WTC11 (cell line): ENCODE data around the gene ATP5MC2. TPM values are rescaled to one million over a fixed set of nuclear protein-coding genes. Genes with fewer than 3 reads are reported as not detected.

Source experiments
- ATAC-seq: fragments of 200-7000 bp; cut with Tn5 transposase; 2 replicates; pipeline ENCODE4 v1.10.0; 2021; ENCODE audit warnings: mild to moderate bottlenecking, moderate library complexity
- CTCF ChIA-PET: fragments of 300-600 bp; sonication (Branson Sonifier 250); formaldehyde crosslinking; loops from one replicate; lab custom pipeline; 2021; ENCODE audit warnings: antibody characterized with exemption; lab: Charles Lee
- POLR2A ChIA-PET: fragments of 350-600 bp; sonication (Branson Sonifier 250); formaldehyde crosslinking; loops from one replicate; lab custom pipeline; 2021; ENCODE audit warnings: antibody characterized with exemption; lab: Charles Lee
- DNase-seq: peaks from one replicate; pipeline ENCODE4 v3.0.0; 2021; ENCODE audit warnings: low spot score
- H3K27ac Mint-ChIP-seq: 2 replicates; pipeline ENCODE4 v1.8.0; 2021; ENCODE audit warnings: mixed read lengths
- H3K27me3 Mint-ChIP-seq: 2 replicates; pipeline ENCODE4 v1.8.0; 2021; ENCODE audit warnings: low read depth, mild to moderate bottlenecking, moderate library complexity, mixed read lengths
- H3K36me3 Mint-ChIP-seq: 2 replicates; pipeline ENCODE4 v1.8.0; 2021; ENCODE audit warnings: mixed read lengths
- H3K4me1 Mint-ChIP-seq: 2 replicates; pipeline ENCODE4 v1.8.0; 2022; ENCODE audit warnings: mixed read lengths
- H3K4me3 Mint-ChIP-seq: 2 replicates; pipeline ENCODE4 v1.8.0; 2021; ENCODE audit warnings: mild to moderate bottlenecking, moderate library complexity, mixed read lengths
- H3K9me3 Mint-ChIP-seq: 2 replicates; pipeline ENCODE4 v1.8.0; 2021; ENCODE audit warnings: mixed read lengths
- NR2C2 ChIP-seq: sonication (generic); formaldehyde crosslinking; IDR thresholded peaks from 2 replicates; pipeline ENCODE4 v1.8.0; 2022; ENCODE audit warnings: mild to moderate bottlenecking, missing genetic modification reagents
- SMAD3 ChIP-seq: sonication (generic); formaldehyde crosslinking; IDR thresholded peaks from 2 replicates; pipeline ENCODE4 v1.8.0; 2022; ENCODE audit warnings: missing genetic modification reagents, mild to moderate bottlenecking, borderline replicate concordance
- SP1 ChIP-seq: sonication (generic); formaldehyde crosslinking; conservative IDR thresholded peaks from 2 replicates; pipeline ENCODE4 v1.8.1; 2022; ENCODE audit warnings: missing genetic modification reagents
- TEAD1 ChIP-seq: sonication (generic); formaldehyde crosslinking; IDR thresholded peaks from 2 replicates; pipeline ENCODE4 v1.8.0; 2022; ENCODE audit warnings: mild to moderate bottlenecking, missing genetic modification reagents
- ZBTB21 ChIP-seq: sonication (generic); formaldehyde crosslinking; IDR thresholded peaks from 2 replicates; pipeline ENCODE4 v1.8.1; 2023; ENCODE audit warnings: mild to moderate bottlenecking, missing genetic modification reagents, borderline replicate concordance
- ZNF219 ChIP-seq: sonication (generic); formaldehyde crosslinking; IDR thresholded peaks from 2 replicates; pipeline ENCODE4 v1.8.0; 2023; ENCODE audit warnings: missing genetic modification reagents, mild to moderate bottlenecking, borderline replicate concordance
- ZNF423 ChIP-seq: fragments of 250-450 bp; sonication (Bioruptor Pico); IDR thresholded peaks from 2 replicates; pipeline ENCODE4 v2.1.2; 2022; ENCODE audit warnings: mild to moderate bottlenecking, moderate library complexity
- total RNA-seq: library from RNA; stranded (reverse); gene quantifications from 3 replicates; pipeline ENCODE4 v1.2.3, GENCODE V29; 2021
- TF ChIP-seq, protein P1 (sequence below): sonication (generic); formaldehyde crosslinking; IDR thresholded peaks from 2 replicates; pipeline ENCODE4 v1.8.0; 2022; ENCODE audit warnings: missing genetic modification reagents
- TF ChIP-seq, protein P2 (sequence below): sonication (generic); formaldehyde crosslinking; IDR thresholded peaks from 2 replicates; pipeline ENCODE4 v1.8.1; 2022; ENCODE audit warnings: mild to moderate bottlenecking, missing genetic modification reagents, moderate library complexity, borderline replicate concordance
- TF ChIP-seq, protein P3 (sequence below): sonication (generic); formaldehyde crosslinking; IDR thresholded peaks from 2 replicates; pipeline ENCODE4 v1.8.1; 2022; ENCODE audit warnings: mild to moderate bottlenecking, moderate library complexity, missing genetic modification reagents
- TF ChIP-seq, protein P4 (sequence below): sonication (generic); formaldehyde crosslinking; IDR thresholded peaks from 2 replicates; pipeline ENCODE4 v1.8.1; 2022; ENCODE audit warnings: low read depth, mild to moderate bottlenecking, moderate library complexity, missing genetic modification reagents, borderline replicate concordance
- TF ChIP-seq, protein P5 (sequence below): sonication (generic); formaldehyde crosslinking; IDR thresholded peaks from 2 replicates; pipeline ENCODE4 v1.8.1; 2022; ENCODE audit warnings: missing genetic modification reagents, borderline replicate concordance
- TF ChIP-seq, protein P6 (sequence below): sonication (generic); formaldehyde crosslinking; IDR thresholded peaks from 2 replicates; pipeline ENCODE4 v1.8.1; 2023; ENCODE audit warnings: mild to moderate bottlenecking, missing genetic modification reagents, borderline replicate concordance

ATP5MC2 gene
- total RNA-seq, 1 experiment from 2014 or later = 411 TPM

DNA sequence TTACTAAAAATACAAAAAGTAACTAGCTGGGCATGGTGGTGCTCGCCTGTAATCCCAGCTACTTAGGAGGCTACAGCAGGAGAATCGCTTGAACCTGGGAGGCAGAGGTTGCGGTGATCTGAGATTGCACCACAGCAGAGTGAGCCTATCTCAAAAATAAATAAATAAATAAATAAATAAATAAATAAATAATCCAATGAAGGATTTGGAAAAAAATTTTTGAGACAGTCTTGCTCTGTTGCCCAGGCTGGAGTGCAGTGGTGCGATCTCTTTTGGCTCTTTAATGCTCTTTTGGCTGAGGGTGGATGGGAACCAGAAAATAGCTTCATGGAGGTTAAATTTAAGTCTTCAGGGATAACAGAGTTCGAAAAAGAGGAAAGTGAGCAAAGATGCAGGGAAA lies 11.7 kb downstream of the ATP5MC2 start (continued):
- TF ChIP-seq, protein P1, sequence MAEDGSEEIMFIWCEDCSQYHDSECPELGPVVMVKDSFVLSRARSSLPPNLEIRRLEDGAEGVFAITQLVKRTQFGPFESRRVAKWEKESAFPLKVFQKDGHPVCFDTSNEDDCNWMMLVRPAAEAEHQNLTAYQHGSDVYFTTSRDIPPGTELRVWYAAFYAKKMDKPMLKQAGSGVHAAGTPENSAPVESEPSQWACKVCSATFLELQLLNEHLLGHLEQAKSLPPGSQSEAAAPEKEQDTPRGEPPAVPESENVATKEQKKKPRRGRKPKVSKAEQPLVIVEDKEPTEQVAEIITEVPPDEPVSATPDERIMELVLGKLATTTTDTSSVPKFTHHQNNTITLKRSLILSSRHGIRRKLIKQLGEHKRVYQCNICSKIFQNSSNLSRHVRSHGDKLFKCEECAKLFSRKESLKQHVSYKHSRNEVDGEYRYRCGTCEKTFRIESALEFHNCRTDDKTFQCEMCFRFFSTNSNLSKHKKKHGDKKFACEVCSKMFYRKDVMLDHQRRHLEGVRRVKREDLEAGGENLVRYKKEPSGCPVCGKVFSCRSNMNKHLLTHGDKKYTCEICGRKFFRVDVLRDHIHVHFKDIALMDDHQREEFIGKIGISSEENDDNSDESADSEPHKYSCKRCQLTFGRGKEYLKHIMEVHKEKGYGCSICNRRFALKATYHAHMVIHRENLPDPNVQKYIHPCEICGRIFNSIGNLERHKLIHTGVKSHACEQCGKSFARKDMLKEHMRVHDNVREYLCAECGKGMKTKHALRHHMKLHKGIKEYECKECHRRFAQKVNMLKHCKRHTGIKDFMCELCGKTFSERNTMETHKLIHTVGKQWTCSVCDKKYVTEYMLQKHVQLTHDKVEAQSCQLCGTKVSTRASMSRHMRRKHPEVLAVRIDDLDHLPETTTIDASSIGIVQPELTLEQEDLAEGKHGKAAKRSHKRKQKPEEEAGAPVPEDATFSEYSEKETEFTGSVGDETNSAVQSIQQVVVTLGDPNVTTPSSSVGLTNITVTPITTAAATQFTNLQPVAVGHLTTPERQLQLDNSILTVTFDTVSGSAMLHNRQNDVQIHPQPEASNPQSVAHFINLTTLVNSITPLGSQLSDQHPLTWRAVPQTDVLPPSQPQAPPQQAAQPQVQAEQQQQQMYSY (CRISPR knock-in tag) = no peak
- TF ChIP-seq, protein P2, sequence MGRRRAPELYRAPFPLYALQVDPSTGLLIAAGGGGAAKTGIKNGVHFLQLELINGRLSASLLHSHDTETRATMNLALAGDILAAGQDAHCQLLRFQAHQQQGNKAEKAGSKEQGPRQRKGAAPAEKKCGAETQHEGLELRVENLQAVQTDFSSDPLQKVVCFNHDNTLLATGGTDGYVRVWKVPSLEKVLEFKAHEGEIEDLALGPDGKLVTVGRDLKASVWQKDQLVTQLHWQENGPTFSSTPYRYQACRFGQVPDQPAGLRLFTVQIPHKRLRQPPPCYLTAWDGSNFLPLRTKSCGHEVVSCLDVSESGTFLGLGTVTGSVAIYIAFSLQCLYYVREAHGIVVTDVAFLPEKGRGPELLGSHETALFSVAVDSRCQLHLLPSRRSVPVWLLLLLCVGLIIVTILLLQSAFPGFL = no peak

DNA sequence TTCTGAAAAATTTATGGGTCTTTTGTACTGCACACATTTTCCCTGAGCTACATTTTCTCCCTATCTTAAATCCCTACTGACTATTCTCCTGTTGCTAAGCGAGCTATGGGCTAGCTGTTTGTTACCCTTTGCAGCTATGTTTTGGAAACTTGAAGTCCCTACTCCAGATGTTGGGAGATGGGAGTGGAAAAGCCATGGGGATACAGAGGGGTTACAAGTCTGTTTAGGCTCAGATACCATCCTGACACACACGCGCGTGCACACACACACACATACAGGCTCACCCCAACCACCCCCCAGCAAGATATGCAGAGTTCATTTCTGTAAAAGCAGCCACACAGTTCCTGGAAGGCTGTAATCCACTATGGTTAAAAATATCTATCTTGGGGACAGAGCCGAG lies 15.8 kb downstream of the ATP5MC2 start:
- CTCF ChIA-PET = interaction anchor here (3.0 to 3.3 kb wide), 2 partner anchors 16 to 117 kb away, joined by 20 to 24 read pairs; partner anchors contain the start of gene ATP5MC2
- POLR2A ChIA-PET = interaction anchor here (1.5 to 2.1 kb wide), 2 partner anchors 16 to 18 kb away, joined by 4 to 9 read pairs; partner anchors contain the start of gene ATP5MC2
- Mint-ChIP-seq H3K27ac (peak overlapping the region; percentile 41; the same call in 1 of the 2 replicates), H3K27me3 (no peaks in the 10 kb centered on the region), H3K4me3 (no peak overlapping the region), H3K4me1 (peaks cover 14% of the 10 kb centered on the region), H3K9me3 (no peaks in the 10 kb centered on the region), H3K36me3 (peaks cover 25% of the 10 kb centered on the region)
- DNase-seq (no peak), ATAC-seq (no peak)
- TF ChIP-seq NR2C2 (no peak), ZNF219 (no peak), TEAD1 (no peak), SMAD3 (CRISPR knock-in tag) (no peak), ZBTB21 (CRISPR knock-in tag) (no peak), SP1 (CRISPR knock-in tag) (no peak), ZNF423 (CRISPR knock-in tag) (no peak)
- TF ChIP-seq, protein P3, sequence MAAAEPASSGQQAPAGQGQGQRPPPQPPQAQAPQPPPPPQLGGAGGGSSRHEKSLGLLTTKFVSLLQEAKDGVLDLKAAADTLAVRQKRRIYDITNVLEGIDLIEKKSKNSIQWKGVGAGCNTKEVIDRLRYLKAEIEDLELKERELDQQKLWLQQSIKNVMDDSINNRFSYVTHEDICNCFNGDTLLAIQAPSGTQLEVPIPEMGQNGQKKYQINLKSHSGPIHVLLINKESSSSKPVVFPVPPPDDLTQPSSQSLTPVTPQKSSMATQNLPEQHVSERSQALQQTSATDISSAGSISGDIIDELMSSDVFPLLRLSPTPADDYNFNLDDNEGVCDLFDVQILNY (CRISPR knock-in tag) = no peak
- TF ChIP-seq, protein P4, sequence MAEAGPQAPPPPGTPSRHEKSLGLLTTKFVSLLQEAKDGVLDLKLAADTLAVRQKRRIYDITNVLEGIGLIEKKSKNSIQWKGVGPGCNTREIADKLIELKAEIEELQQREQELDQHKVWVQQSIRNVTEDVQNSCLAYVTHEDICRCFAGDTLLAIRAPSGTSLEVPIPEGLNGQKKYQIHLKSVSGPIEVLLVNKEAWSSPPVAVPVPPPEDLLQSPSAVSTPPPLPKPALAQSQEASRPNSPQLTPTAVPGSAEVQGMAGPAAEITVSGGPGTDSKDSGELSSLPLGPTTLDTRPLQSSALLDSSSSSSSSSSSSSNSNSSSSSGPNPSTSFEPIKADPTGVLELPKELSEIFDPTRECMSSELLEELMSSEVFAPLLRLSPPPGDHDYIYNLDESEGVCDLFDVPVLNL = no peak
- TF ChIP-seq, protein P5, sequence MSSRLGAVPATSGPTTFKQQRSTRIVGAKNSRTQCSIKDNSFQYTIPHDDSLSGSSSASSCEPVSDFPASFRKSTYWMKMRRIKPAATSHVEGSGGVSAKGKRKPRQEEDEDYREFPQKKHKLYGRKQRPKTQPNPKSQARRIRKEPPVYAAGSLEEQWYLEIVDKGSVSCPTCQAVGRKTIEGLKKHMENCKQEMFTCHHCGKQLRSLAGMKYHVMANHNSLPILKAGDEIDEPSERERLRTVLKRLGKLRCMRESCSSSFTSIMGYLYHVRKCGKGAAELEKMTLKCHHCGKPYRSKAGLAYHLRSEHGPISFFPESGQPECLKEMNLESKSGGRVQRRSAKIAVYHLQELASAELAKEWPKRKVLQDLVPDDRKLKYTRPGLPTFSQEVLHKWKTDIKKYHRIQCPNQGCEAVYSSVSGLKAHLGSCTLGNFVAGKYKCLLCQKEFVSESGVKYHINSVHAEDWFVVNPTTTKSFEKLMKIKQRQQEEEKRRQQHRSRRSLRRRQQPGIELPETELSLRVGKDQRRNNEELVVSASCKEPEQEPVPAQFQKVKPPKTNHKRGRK (CRISPR knock-in tag) = no peak
- TF ChIP-seq, protein P6, sequence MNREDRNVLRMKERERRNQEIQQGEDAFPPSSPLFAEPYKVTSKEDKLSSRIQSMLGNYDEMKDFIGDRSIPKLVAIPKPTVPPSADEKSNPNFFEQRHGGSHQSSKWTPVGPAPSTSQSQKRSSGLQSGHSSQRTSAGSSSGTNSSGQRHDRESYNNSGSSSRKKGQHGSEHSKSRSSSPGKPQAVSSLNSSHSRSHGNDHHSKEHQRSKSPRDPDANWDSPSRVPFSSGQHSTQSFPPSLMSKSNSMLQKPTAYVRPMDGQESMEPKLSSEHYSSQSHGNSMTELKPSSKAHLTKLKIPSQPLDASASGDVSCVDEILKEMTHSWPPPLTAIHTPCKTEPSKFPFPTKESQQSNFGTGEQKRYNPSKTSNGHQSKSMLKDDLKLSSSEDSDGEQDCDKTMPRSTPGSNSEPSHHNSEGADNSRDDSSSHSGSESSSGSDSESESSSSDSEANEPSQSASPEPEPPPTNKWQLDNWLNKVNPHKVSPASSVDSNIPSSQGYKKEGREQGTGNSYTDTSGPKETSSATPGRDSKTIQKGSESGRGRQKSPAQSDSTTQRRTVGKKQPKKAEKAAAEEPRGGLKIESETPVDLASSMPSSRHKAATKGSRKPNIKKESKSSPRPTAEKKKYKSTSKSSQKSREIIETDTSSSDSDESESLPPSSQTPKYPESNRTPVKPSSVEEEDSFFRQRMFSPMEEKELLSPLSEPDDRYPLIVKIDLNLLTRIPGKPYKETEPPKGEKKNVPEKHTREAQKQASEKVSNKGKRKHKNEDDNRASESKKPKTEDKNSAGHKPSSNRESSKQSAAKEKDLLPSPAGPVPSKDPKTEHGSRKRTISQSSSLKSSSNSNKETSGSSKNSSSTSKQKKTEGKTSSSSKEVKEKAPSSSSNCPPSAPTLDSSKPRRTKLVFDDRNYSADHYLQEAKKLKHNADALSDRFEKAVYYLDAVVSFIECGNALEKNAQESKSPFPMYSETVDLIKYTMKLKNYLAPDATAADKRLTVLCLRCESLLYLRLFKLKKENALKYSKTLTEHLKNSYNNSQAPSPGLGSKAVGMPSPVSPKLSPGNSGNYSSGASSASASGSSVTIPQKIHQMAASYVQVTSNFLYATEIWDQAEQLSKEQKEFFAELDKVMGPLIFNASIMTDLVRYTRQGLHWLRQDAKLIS (CRISPR knock-in tag) = no peak
